Fibroblast of mammary gland (primary cell): ENCODE measurements around the gene PNPO.

Experiments used
- DNase-seq: peaks from one replicate; pipeline ENCODE4 v3.0.0-alpha.2; 2010; ENCODE audit warnings: low read depth
- H3K4me3 ChIP-seq: 2 replicates; pipeline ENCODE4 v1.5.1; 2011; ENCODE audit warnings: low read depth, mild to moderate bottlenecking, low read length, moderate library complexity; ENCODE audit not compliant: control insufficient read depth
- TF ChIP-seq, protein P1 (sequence below): conservative IDR thresholded peaks from 2 replicates; pipeline ENCODE4 v1.5.1; 2011; ENCODE audit warnings: low read depth, low read length, inconsistent platforms; ENCODE audit not compliant: control insufficient read depth, insufficient read depth

The PNPO gene

DNA sequence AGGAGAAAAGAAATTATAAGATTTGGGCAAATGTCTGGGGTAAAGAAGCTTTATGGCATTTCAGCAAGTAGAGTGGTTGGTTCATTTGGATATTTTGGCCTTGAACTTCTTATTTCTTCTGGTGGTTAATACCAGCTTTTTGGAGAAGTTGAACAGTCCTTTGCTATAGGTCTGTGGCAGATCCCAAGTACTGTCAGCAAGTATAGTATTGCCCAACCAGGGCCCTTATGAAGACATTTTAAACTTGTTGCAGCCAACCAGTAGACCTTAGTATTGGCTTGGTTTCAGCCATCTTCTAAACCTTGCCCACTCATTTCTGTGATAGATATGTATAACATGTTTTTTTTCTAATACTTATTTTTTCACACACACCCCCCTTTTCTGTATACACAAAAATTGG is 43.1 kb upstream of the PNPO start:
- TF ChIP-seq, protein P1, sequence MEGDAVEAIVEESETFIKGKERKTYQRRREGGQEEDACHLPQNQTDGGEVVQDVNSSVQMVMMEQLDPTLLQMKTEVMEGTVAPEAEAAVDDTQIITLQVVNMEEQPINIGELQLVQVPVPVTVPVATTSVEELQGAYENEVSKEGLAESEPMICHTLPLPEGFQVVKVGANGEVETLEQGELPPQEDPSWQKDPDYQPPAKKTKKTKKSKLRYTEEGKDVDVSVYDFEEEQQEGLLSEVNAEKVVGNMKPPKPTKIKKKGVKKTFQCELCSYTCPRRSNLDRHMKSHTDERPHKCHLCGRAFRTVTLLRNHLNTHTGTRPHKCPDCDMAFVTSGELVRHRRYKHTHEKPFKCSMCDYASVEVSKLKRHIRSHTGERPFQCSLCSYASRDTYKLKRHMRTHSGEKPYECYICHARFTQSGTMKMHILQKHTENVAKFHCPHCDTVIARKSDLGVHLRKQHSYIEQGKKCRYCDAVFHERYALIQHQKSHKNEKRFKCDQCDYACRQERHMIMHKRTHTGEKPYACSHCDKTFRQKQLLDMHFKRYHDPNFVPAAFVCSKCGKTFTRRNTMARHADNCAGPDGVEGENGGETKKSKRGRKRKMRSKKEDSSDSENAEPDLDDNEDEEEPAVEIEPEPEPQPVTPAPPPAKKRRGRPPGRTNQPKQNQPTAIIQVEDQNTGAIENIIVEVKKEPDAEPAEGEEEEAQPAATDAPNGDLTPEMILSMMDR: no peak
- DNase-seq: no peak
- H3K4me3 ChIP-seq: no peak overlapping the region

DNA sequence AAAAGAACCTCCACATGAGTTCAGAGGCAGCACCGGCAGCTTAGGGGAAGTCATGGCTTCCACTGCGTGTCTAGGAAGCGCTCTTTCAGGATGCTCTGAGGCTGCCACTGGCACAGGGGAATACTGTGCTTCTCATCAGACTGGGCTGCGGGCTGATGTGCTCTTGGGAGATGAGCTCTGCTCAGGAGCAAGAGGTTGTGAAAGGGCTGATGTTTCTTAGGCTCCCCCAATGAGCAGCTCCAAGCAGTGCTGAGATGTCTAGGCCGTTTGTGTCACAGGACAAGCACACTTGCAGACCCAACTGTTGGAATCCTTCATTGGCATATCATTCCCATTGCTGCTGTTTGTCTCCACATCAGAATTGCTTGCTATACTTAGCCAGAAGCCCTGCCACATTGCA is 41.7 kb upstream of the PNPO start:
- TF ChIP-seq, protein P1: no peak
- DNase-seq: no peak
- H3K4me3 ChIP-seq: no peak overlapping the region

DNA sequence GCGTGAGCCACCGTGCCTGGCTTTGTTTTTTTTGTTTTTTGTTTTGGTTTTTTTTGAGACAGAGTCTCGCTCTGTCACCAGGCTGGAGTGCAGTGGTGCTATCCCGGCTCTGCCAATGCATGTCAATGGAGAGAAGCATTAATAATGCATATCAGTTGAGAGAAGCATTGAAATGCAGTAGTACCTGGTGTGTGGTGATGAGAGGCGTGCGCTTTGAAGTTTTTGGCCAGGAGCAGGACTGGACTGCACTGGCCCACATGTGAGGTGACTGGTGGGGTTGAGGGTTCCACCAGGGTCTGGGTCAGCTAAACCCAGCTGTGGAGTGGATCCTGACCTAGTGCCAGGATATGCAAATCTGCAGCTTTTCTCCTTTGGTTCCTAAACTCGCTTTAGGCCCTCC is 39.9 kb upstream of the PNPO start:
- no peak for DNase-seq
- TF ChIP-seq, protein P1: no peak
- no peak overlapping the region for H3K4me3 ChIP-seq

DNA sequence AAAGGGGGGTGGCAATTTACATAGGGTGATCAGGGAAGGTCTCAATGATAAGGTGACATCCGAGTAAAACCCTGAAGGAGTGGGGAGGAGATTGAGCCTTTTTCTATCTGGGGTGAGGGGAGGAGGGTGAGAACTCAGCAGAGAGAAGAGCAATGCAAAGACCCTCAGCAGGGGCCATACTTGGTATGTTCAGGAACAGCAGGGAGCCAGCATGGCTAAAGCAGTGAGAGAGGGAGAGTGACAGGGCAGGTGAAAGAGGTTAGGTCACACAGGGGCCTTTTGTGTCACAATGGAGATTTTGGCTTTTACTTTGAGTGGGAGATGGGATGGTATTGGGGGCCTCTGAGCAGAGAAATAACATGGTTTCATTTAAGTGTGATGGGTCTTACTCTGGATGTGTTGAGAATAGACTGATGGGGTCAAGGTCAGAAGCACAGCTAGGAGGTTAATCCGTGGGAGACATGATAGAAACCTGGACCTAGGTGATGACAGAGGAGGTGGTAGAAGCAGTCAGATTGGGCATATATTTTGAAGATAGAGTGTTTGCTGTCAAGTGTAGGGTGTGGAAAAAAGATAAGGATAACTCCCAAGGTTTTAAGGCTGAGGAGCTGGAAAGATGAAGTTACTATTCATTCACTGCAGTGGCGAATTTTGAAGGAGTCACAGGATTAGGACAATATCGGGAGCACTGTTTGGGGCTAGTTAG is 39.2 kb upstream of the PNPO start:
- TF ChIP-seq, protein P1: no peak
- no peak overlapping the region for H3K4me3 ChIP-seq
- DNase-seq: no peak

DNA sequence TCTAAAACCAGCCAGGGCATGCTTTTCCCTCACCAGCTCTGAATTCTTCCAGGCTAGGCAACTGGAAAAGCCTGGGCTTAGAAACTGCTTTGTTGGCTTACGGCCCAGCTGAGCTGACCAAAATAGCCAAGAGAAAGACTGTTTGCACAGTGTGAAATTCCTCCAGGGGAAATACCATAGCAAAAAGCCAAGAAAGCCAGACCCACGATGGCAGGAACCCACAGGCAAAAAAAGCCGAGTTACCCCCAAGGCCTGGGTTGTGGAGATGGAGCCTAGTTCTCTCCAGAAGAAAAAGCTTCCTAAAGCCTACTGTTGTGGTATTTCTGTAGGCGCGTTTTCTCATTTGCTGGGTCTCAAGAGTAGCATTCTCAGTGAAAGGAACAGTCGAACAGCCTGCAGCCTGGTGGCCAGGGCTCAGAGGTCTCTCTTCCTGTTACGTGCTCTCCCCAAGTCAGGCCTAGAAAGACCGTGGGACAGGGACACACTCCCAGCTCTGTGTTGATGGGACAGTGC is 36.1 kb upstream of the PNPO start:
- TF ChIP-seq, protein P1: no peak
- no peak overlapping the region for H3K4me3 ChIP-seq
- DNase-seq: peak; percentile 59

DNA sequence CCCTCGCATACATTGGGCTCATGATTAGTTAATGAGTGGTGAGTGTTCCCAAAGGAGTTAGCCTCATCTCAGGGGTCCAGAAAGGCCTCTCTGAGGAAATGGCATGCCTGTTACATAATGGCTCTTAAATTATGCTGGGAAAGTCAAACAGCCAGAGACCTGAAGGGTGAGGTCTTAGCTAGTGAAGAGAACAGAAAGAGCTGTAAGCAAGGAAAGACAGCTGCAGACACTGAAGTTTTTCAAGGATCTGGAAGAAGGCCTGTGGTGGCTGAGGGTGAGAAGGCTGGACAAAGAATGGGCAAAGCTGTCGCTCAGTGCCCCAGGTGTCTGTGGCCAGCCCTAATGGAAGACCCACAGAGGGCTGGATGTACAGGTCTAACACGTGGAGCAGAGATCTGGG is 34.9 kb upstream of the PNPO start:
- TF ChIP-seq, protein P1: no peak
- DNase-seq: no peak
- no peak overlapping the region for H3K4me3 ChIP-seq

DNA sequence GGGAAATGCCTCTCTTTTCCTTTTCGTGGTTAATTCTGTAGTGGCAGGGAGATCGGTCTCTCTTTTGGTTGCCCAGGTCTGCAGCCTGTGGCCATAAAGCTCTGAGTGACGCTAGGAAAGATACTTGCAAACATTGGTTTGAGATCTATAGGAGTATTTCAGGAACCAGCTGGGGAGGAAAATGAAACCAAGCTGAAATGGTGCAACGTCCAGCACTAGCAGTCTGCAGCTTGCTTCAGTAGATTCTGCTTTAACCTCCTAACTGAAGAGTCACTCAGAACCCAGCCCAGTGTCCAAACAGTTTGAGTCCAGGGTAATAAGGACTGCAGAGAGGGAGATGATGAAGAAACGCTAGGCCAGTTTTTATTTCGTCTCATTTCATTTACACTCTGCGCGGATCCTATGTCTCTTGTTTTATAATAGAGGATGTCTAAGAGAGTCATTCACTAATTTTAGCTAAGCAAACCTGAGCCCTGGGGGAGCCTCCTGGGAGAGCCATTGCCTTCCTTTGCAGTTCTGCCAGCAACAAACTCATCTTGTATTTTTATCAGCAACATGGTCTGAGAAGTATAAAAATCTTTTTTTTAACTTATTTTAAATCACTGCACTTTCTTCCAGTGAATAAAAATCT is 33.3 kb upstream of the PNPO start:
- DNase-seq: no peak
- H3K4me3 ChIP-seq: no peak overlapping the region
- TF ChIP-seq, protein P1: no peak
